ENCODE data around the gene COX5B.
"Not testable (repeated sequence)": the region's sequence is repeated elsewhere in the genome, so short reads cannot be mapped to it uniquely, and the experiment has no call there.

COX5B gene, protein sequence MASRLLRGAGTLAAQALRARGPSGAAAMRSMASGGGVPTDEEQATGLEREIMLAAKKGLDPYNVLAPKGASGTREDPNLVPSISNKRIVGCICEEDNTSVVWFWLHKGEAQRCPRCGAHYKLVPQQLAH

DNA sequence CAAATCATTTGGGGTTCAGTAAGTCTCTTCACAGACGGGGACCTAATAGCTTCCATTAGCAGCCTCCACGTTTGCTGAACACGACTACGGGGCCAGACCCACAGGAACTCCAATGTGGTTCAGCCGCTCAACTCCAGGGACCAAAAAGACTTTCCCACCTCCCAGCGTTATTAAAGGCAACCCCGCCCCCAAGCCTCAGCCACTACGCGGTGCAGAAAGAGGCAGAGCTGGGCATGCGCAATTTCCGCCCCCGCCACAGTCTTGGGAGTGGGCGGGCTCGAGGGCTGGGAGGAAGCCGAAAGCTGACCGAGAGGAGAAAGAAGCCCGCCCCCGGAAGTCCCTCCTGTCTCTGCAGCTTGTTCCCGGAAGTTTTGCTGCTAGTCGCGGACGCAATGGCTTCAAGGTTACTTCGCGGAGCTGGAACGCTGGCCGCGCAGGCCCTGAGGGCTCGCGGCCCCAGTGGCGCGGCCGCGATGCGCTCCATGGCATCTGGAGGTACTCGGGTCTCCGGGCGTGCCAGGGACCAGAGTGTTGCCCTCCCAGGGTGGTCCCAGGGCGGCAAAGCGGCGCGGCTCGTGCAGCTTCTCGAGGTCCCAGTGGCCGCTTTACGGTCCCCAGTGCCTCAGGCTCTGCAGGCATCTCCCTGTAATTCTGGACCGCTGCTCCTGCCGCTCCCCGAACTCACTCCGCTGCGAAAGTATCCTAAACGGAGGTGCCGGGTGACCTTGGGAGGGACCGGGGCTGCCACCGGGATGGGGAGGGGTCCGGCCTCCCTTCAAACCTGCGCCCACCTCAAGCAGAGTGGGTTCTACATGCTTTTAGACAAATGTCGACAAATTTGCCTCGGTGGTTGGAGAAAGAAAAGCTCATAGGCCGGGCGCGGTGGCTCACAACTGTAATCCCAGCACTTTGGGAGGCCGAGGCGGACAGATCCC, at the start of gene COX5B:
Gene COX5B (plus strand): TSS at position 368 of the 935 bp plus-strand sequence. CDS start 25 bp downstream, at position 393.
- peak; percentile 96 for DNase-seq

DNA sequence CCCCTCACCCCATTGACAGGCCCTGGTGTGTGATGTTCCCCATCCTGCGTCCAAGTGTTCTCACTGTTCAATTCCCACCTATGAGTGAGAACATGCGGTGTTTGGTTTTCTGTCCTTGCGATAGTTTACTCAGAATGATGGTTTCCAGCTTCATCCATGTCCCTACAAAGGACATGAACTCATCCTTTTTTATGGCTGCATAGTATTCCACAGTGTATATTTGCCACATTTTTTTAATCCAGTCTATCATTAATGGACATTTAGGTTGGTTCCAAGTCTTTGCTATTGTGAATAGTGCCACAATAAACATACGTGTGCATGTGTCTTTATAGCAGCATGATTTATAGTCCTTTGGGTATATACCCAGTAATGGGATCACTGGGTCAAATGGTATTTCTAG, 49.7 kb upstream of the COX5B start:
- DNase-seq, result not testable (repeated sequence)

DNA sequence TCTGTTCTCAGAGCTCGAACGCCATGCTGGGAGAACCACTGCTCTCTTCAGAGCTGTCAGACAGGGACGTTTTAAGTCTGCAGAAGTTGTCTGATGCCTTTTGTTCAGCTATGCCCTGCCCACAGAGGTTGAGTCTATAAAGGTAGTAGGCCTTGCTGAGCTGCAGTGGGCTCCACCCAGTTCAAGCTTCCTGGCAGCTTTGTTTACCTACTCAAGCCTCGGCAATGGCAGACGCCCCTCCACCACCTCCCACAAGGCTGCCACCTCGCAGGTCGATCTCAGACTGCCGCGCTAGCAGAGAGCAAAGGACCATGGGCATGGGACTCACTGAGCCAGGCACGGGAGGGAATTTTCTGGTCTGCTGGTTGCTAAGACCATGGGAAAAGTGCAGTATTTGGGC, 44.3 kb upstream of the COX5B start:
- not testable (repeated sequence) for DNase-seq

DNA sequence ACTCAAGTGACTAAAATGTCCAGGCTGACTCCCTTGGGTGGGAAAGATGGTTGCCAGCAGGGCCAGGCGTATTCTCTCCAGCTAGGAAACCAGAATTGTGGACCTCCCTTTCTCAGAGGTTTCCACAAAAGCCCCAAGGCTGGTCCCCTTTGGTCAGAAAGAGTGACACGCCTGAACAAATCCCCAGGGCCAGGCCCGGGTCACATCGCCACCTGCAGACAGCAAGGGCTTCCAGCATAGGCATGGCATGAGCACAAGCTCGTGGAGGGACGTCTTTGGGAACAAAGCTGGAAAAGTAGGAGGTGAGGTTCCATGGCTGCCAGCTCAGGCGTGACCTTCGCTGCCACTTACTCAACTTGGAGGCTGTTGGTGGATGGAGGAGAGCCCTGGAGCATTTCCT, 40.8 kb upstream of the COX5B start:
- DNase-seq, result not testable (repeated sequence)

DNA sequence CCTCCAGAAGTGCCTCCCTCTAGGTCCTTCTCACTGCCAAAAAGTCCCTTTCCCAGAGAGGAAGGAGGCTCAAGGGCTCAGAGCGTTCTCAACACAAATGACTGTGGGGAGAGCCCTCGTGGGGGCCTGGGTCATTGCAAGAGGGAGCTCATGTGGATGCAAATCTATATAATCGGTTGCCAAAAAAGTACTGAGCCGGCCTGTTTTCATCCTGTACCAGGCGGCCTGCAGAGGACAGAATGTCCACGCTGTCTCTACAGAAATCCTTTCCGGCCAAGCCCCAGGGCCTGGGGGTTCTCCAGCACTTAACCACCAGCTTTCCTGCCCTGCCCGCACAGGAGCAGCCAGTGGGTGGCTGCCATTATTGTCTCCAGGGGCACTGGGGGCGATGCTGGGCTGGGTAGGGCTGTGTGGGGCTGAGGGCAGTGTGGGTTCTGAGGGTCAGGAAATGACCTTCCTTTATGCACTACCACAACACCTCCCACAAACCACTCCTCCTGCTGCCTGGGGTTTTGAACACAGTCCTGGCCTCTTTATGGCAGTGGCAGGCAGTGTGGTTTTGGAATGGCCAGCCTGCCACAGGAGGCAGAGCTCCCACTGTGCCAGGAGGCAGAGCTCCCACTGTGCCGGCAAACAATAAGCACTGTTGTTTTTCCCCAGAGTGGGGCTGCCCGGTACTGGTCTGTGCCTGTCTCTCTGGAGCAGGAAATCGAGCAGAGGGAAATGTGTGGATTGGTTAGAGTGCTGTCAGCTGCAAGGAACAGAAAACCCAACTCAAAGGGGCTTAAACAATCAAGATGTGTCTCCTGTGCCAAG, 40.1 kb upstream of the COX5B start:
- not testable (repeated sequence) for DNase-seq

DNA sequence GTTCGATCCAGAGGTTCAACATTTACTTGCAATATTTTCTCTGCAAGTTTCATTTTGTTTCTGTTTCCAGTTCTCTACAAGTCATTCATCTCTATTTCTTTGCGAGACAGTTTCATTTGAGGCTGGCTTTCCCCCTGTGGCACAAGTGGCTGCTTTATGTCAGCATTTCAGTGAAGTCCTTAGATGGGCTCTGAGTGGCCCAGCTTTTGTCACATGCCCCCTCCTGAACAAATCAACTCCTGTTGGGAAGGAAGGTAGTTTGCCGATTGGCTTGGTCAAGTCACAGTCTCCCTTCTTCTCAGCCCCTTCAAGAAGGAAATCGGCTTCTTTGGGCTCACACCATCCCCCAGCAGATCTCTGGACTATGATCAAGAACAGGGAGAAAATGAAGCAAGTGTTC, 37.1 kb upstream of the COX5B start:
- DNase-seq, result not testable (repeated sequence)

DNA sequence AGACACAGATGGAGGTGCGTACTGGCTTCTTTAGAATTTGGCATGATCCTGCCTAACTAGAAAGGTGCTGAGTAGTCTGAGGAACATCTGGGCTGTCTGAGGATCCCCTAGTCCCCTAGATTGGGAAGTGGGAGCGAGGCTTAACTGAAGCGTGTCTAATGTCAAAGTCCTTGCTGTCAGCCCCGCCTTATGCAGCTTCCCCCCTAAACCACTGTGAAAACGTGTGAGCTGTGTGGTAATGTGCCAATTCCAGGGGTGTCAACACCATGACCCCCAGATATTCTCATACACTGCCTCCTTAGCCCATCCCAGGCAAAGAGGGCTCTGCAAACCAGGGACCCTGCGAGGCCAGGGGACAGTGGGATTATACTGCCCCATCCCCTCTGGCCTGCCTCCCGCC, 34.0 kb upstream of the COX5B start:
- not testable (repeated sequence) for DNase-seq

DNA sequence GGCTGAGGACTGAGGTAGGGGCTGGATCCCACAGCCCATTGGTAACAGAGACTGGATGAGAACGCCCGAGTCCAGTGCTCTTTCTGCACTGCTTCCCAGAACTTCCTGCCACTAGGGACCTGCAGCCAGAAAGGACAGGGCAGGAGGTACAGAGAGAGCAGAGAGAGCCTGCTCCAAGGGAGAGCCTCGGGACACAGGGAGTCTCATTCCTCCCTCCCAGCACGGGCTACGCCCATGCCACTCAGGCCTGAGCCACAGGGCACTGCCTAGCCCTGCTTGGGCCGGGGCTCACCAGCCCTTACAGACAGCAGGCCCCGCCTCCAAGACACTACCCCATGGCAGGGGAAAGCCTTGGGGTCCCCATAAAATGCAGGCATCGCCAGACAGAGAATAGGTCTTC, 30.1 kb upstream of the COX5B start:
- DNase-seq, result not testable (repeated sequence)

DNA sequence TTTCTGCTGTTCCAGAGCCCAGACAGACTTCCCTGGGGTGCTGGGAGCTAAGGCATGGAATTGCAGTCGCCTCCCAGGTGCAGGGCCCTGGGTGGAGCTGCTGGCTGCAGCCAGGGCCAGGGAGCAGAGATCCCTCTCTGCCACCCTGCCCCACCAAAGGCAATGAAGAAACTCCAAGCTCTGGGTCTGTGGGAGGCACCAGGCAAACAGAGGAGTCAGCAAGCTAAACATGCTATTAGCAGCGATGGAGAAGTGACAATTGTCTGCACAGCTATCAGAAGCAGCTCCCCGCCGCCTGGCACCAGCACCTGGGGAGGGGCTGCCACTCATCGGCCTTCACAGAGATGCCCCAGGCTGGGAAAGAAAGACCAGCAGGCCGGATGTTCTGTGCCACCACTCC, 28.0 kb upstream of the COX5B start:
- DNase-seq, result no peak

DNA sequence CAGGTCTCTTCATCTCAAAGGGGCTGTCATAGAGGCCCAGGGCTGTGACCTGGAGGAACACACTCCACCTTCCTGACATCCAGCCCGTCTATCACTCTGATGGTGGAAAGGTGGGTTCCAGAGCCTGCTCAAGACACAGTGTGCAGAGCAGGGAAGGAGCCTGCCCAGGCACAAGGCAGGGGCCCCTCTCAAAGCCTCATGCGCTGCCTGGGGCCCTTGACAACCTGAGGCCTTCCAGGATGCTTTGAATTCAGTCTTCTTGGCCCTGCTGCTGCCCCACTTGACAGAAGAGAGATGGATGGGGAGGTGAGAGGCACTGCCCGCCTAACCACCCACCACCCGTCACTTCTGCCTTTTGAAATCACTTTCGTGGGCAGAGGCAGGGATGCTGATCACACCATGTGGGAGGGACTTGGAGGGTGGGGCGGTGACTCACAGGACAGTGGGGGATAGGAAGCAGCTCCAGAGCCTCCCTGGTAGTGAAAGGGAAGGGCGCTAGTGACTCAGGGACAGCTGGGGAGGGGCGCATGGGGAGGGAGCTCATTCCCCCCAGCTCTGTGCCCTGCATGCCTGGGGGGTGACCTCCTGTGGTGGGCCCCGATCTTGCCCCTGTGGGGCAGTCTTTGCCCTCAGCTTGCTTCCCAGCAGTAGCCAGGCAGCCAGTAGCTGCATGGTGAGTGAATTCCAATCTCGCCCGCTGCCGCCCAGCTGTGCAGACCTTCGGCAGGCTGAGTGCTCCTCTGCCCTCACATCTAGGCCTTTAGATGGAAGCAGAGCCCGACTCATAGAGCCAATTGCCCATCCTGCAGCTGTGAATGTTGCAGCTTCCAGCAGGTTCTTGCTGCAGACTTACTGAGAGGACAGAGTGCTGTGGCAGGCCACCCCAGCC, 26.7 kb upstream of the COX5B start:
- not testable (repeated sequence) for DNase-seq

DNA sequence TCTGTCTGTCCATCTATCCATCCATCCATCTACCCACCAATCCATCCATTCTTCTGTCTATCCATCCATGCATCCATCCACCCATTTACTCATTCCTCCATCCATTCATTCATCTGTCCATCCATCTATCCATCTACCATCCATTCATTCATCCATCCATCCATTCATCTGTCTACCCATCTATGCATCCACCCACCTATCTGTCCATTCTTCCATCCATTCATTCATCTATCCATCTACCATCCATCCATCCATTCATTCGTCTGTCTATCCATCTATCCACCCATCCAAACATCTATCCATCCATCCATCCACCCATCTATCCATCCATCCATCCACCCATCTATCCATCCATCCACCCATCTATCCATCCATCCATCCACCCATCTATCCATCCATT, 25.4 kb upstream of the COX5B start:
- DNase-seq, result not testable (repeated sequence)

DNA sequence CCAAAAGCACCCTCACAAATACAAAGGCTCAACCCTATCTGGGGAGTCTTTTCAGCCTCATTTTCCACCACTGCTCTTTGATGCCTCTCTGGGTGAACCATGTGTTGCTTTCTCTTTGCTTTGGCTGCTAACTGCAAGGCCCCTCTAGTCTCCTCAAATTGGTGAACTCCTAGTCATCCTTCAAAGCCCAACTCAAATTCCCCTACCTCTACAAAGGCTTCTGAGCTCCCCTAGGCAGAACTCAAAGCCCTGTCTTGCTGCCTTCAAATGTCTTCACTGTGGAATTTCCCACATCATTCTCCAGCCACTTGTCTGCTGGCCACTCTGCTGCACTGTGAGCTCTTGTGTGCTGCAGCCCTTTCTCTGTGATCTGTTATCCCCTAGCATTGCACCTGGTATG, 22.9 kb upstream of the COX5B start:
- DNase-seq, result not testable (repeated sequence)

DNA sequence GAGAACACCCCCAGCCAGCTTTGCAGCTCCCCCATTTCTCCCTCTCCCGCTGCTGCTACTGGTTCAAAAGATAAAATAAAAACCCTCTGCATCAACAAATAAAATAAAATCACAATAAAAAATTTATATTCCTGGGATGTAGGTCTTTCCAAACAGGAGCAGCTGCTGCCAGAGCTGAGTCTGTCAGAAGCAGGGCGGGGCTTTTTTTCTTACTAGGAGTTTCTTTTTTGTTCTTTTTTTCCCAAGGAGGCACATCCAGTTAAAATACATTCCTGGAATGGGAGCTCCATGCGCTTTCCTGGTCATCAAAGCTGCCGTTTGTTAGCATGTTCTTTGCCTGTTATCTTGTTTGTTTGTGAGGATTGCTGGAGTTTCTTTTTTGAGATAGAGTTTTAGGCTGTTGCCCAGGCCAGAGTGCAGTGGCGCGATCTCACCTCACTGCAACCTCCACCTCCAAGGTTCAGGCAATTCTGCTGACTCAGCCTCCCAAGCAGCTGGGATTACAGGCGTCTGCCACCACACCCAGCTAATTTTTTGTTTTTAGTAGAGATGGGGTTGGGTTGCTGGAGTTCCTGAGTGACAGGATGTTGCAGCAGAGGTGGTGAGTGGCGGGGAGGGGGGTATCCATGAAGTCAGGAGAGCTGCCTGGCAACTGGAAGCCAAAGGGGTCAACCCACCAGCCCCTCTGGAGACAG, 20.4 kb upstream of the COX5B start:
- not testable (repeated sequence) for DNase-seq

DNA sequence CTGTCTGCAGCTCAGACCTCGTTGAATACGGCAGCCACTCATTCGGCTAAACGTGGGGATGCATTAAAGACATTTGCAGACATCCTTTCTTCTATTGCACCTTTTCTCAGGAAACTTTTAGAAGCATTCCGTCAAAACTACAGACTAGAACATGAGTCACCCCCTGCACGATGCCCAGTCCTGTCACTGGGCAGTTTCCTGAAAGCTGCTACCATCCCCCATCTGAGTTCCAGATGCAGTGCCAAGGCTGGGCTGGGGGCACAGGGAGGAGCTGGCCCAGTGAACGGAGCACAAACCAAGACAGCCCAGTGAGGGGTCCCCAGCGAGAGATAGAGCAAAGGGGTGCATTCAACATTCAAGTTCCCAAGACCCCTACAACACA, 19.8 kb upstream of the COX5B start:
- not testable (repeated sequence) for DNase-seq

DNA sequence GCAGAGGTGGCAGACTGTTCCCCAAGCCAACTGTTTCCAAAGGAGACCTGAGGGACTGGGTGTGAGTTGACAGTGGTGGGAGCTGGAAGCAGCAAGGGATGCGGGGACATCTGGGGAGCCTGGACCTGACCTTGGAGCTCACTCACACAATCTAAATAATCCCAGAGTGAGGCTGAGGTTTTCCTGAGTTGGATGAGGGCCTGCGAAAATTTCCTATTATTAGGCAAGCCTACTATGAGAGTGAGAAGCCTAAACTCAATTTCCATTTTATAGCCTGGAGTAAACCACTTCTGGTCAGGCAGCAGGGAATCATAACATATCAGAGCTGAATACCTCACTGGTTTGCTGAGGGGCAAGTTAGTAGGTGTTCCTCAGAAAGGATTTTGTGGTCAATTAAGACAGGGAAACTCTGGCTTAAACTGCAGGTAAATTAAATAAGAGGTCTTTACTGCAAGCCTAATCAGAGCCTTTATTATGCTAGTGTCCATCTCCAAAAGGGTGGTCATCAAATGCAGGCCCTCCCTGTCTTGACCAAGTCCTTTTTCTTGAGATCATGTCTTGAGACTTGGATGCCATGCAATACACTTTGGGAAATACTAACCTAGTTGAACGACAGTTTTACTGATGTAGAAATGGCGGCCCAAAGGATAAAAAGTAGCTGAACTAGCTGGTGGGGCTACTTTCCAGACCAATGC, 1.7 kb upstream of the COX5B start:
- DNase-seq, result no peak

DNA sequence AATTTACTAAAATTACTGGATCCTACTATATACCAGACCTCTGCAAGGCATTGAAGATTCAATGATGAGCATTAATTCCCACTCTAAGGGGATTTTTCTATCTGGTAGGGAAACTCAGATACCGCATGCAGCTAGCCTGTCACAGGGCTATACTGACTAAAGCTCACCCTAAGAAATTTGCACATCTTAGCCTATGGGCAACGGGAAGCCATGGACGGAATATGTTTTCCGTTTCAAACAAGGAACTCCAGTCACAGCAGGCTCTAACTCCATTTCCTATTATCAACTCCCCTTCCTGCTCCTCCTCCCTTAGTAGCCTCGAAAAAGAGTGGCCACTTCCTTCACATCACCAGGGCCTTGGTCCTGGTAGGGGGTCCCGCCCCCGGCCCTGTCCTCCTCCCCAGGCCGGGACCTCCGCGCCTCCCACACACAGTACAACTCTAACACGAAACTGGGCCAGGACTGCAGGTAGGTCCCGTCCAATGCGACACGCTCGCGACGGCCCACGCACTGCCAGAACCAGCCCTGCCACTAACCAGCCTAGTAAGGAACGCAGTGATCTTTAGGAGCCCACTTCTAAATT, 659 bp upstream of the COX5B start:
- no peak for DNase-seq

DNA sequence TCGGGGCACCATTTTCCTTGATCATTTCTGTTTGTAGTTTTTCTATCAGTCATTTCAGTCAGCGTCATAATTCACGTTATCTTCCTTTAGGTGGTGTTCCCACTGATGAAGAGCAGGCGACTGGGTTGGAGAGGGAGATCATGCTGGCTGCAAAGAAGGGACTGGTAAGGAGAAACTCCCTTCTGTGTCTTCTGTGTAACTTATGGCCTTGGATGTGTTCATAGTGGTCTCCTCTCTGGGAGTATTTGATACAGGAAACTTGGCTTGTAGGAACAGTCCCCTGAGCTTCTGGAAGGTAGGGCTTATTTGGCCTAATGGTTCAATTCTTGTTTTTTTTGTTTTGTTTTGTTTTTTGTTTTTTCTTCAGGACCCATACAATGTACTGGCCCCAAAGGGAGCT, 1.1 kb downstream of the COX5B start:
- DNase-seq, result no peak

DNA sequence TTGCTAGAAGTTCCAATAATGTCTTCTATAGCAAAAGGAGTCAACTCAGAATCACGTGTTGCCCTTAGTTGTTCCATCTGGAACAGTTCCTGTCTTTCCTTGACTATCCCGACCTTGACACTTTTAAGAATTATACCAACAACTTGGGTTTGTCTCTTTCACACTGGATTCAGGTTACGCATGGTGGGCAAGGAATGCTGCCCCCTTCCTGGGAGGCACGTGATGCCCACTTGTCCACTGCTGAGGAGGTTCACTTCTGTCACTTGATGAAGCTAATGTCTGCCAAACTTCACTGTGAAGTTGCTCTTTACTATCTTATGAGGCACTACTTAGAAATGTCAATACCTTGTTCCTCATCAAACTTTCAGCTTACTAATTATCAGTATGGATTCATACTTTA, 5.3 kb downstream of the COX5B start:
- DNase-seq, result no peak

DNA sequence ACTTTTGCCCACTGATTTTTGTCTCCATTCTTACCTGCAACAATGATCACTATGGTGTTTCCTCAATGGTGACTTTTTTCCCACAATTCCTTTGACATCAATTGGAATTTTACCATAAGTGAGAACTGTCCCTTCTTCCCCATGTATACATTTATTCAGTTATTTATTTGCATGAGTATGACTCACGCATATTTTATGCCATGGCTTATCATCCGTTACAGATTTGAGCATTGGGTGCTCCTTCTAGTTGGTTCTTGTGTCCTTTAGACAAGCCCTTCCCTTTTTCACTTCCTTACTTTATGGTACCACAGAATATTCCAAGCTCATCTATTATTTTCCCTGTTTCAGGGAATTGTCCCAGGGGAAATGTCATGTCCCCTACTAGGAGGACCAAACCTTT, 7.6 kb downstream of the COX5B start:
- DNase-seq, result no peak

DNA sequence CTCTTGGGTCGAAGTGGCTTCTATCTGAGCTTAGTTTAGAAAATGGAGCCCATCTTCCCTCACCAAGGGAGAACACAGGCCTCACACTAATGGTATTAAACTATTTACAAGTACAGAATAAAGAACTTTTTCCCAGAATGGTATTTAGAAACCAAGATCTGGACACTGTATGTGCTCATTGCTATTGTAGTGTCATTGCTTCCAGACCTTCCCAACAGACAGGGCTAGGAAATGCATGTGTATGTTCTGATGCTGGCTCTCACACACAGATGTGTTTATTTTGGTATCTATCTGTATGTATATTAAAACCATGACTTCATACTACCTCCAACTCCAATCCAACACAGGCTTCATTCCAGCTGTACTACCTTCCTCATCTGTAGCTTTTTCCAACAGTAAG, 8.0 kb downstream of the COX5B start:
- no peak for DNase-seq

DNA sequence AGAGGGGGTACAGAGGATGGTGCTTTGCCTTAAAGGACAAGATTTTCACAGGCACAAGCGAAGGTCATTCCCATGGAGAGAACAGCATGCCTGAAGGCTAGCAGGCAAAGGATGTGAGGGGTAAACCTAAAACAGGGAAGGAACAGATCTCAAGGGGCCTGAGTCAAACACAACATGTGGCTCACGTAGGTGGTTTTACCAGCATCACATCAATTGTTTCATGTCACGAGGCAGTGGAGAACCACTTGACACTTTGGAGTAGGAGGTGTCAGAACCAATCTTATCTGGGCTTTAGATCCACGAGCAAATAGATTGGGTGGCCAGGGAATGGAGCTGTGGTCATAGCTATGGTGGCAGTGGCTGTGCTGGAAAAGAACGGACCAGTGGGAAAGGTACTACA, 8.4 kb downstream of the COX5B start:
- DNase-seq, result no peak

Measured in NCI-H1048 (cell line).